ENCODE measurements around the gene CLEC18B. TPM values are rescaled to one million over a fixed set of nuclear protein-coding genes. Genes with fewer than 3 reads are reported as not detected.
"Not testable (repeated sequence)": the region's sequence is repeated elsewhere in the genome, so short reads cannot be mapped to it uniquely, and the experiment has no call there.

The CLEC18B gene
- polyA plus RNA-seq, 1 donor (not counting 4 experiments of a cell fraction or from before 2014, with no cell fraction given), result 0.46 TPM

GRCh38 chr16:74394131-74394530 is 27.1 kb downstream of the CLEC18B start:
- H4K20me1 ChIP-seq (ENCODE audit: control insufficient read depth, extremely low read depth, insufficient read depth, low read length); H3K9me1 ChIP-seq (ENCODE audit: control insufficient read depth, extremely low read depth, insufficient read depth, low read length); FAIRE-seq; H3K27ac ChIP-seq (ENCODE audit: control insufficient read depth, insufficient read depth, low read length); H3K9me3 ChIP-seq (ENCODE audit: control insufficient read depth, low read depth, low read length); H3K79me2 ChIP-seq (ENCODE audit: control insufficient read depth, insufficient read depth, low read length); DNase-seq (ENCODE audit: low read depth, low spot score); H3K36me3 ChIP-seq (ENCODE audit: control insufficient read depth in 2 of 2, extremely low read depth in 1 of 2, insufficient read depth in 2 of 2, low read length in 2 of 2); dilution Hi-C loops (cut with MboI; ENCODE audit: extremely low pct_ligation_motif_present, low sequenced_read_pairs); H2AFZ ChIP-seq (ENCODE audit: control insufficient read depth, low read length); H3K4me2 ChIP-seq (ENCODE audit: control insufficient read depth, extremely low read depth, insufficient read depth, low read depth, low read length); H3K4me3 ChIP-seq (ENCODE audit: control insufficient read depth in 2 of 3, extremely low read depth in 1 of 3, insufficient read depth in 2 of 3, low read depth in 1 of 3, low read length in 3 of 3); H3K27me3 ChIP-seq (ENCODE audit: control insufficient read depth, extremely low read depth, insufficient read depth, low read length); H3K9ac ChIP-seq (ENCODE audit: control insufficient read depth, extremely low read depth, insufficient read depth, low read length); H3K4me1 ChIP-seq (ENCODE audit: control insufficient read depth, extremely low read depth, insufficient read depth, low read length): not testable (repeated sequence)

- H2AFZ ChIP-seq (ENCODE audit: control insufficient read depth, low read length); DNase-seq (ENCODE audit: low read depth, low spot score); H3K4me2 ChIP-seq (ENCODE audit: control insufficient read depth, extremely low read depth, insufficient read depth, low read depth, low read length); H3K9me1 ChIP-seq (ENCODE audit: control insufficient read depth, extremely low read depth, insufficient read depth, low read length); H3K27ac ChIP-seq (ENCODE audit: control insufficient read depth, insufficient read depth, low read length); H3K9ac ChIP-seq (ENCODE audit: control insufficient read depth, extremely low read depth, insufficient read depth, low read length); H3K9me3 ChIP-seq (ENCODE audit: control insufficient read depth, low read depth, low read length); FAIRE-seq; H3K27me3 ChIP-seq (ENCODE audit: control insufficient read depth, extremely low read depth, insufficient read depth, low read length); H3K4me3 ChIP-seq (ENCODE audit: control insufficient read depth in 2 of 3, extremely low read depth in 1 of 3, insufficient read depth in 2 of 3, low read depth in 1 of 3, low read length in 3 of 3); H4K20me1 ChIP-seq (ENCODE audit: control insufficient read depth, extremely low read depth, insufficient read depth, low read length); H3K36me3 ChIP-seq (ENCODE audit: control insufficient read depth in 2 of 2, extremely low read depth in 1 of 2, insufficient read depth in 2 of 2, low read length in 2 of 2); H3K79me2 ChIP-seq (ENCODE audit: control insufficient read depth, insufficient read depth, low read length); H3K4me1 ChIP-seq (ENCODE audit: control insufficient read depth, extremely low read depth, insufficient read depth, low read length); dilution Hi-C loops (cut with MboI; ENCODE audit: extremely low pct_ligation_motif_present, low sequenced_read_pairs): not testable (repeated sequence)
Measured at GRCh38 chr16:74391454-74392050, 29.7 kb downstream of the CLEC18B start.

GRCh38 chr16:74382339-74383034 is 38.8 kb downstream of the CLEC18B start:
- H4K20me1 ChIP-seq (ENCODE audit: control insufficient read depth, extremely low read depth, insufficient read depth, low read length); H3K36me3 ChIP-seq (ENCODE audit: control insufficient read depth in 2 of 2, extremely low read depth in 1 of 2, insufficient read depth in 2 of 2, low read length in 2 of 2); H3K27me3 ChIP-seq (ENCODE audit: control insufficient read depth, extremely low read depth, insufficient read depth, low read length); DNase-seq (ENCODE audit: low read depth, low spot score); H3K27ac ChIP-seq (ENCODE audit: control insufficient read depth, insufficient read depth, low read length); H3K4me3 ChIP-seq (ENCODE audit: control insufficient read depth in 2 of 3, extremely low read depth in 1 of 3, insufficient read depth in 2 of 3, low read depth in 1 of 3, low read length in 3 of 3); H3K9me3 ChIP-seq (ENCODE audit: control insufficient read depth, low read depth, low read length); dilution Hi-C loops (cut with MboI; ENCODE audit: extremely low pct_ligation_motif_present, low sequenced_read_pairs); H3K9me1 ChIP-seq (ENCODE audit: control insufficient read depth, extremely low read depth, insufficient read depth, low read length); H3K9ac ChIP-seq (ENCODE audit: control insufficient read depth, extremely low read depth, insufficient read depth, low read length); H3K4me1 ChIP-seq (ENCODE audit: control insufficient read depth, extremely low read depth, insufficient read depth, low read length); FAIRE-seq; H3K79me2 ChIP-seq (ENCODE audit: control insufficient read depth, insufficient read depth, low read length): not testable (repeated sequence)
- peak overlapping the region; percentile 45 for H3K4me2 ChIP-seq (ENCODE audit: control insufficient read depth, extremely low read depth, insufficient read depth, low read depth, low read length)
- H2AFZ ChIP-seq (ENCODE audit: control insufficient read depth, low read length), result peak overlapping the region; percentile 16

- not testable (repeated sequence) for H3K4me1 ChIP-seq (ENCODE audit: control insufficient read depth, extremely low read depth, insufficient read depth, low read length); FAIRE-seq; DNase-seq (ENCODE audit: low read depth, low spot score)
Measured at GRCh38 chr16:74373847-74374184, 47.5 kb downstream of the CLEC18B start.

More at GRCh38 chr16:74373847-74374184, 47.5 kb downstream of the CLEC18B start:
- H2AFZ ChIP-seq (ENCODE audit: control insufficient read depth, low read length); H4K20me1 ChIP-seq (ENCODE audit: control insufficient read depth, extremely low read depth, insufficient read depth, low read length); H3K27ac ChIP-seq (ENCODE audit: control insufficient read depth, insufficient read depth, low read length); H3K27me3 ChIP-seq (ENCODE audit: control insufficient read depth, extremely low read depth, insufficient read depth, low read length); H3K9ac ChIP-seq (ENCODE audit: control insufficient read depth, extremely low read depth, insufficient read depth, low read length); H3K9me3 ChIP-seq (ENCODE audit: control insufficient read depth, low read depth, low read length); H3K9me1 ChIP-seq (ENCODE audit: control insufficient read depth, extremely low read depth, insufficient read depth, low read length); H3K4me3 ChIP-seq (ENCODE audit: control insufficient read depth in 2 of 3, extremely low read depth in 1 of 3, insufficient read depth in 2 of 3, low read depth in 1 of 3, low read length in 3 of 3); H3K36me3 ChIP-seq (ENCODE audit: control insufficient read depth in 2 of 2, extremely low read depth in 1 of 2, insufficient read depth in 2 of 2, low read length in 2 of 2); dilution Hi-C loops (cut with MboI; ENCODE audit: extremely low pct_ligation_motif_present, low sequenced_read_pairs); H3K79me2 ChIP-seq (ENCODE audit: control insufficient read depth, insufficient read depth, low read length); H3K4me2 ChIP-seq (ENCODE audit: control insufficient read depth, extremely low read depth, insufficient read depth, low read depth, low read length): not testable (repeated sequence)

All from keratinocyte (primary cell).